Small intestine (tissue), 7 donors: ENCODE measurements around the gene STK33. TPM values are rescaled to one million over a fixed set of nuclear protein-coding genes. Genes with fewer than 3 reads are reported as not detected.

Experiments used
- DNase-seq, 2 donors: peaks; one replicate each; pipeline versions ENCODE4 v3.0.0 to v3.0.0-alpha.2; 2013
- FAIRE-seq: peaks from 2 replicates; lab custom pipeline; 2012; peaks lifted over from hg19 to GRCh38; lab: Jason Lieb, UNC
- H3K27ac ChIP-seq, 3 donors: one replicate each; pipeline ENCODE4 v1.5.1; 2013; ENCODE audit warnings: low read length in 2 of 3, mild to moderate bottlenecking in 2 of 3, control low read depth in 1 of 3, inconsistent platforms in 1 of 3, low read depth in 1 of 3, moderate library complexity in 1 of 3
- H3K27me3 ChIP-seq, 3 donors: one replicate each; pipeline ENCODE4 v1.6.1; 2013; ENCODE audit warnings: low read length in 3 of 3, inconsistent platforms in 1 of 3; ENCODE audit not compliant: control insufficient read depth in 3 of 3, insufficient read depth in 3 of 3
- H3K36me3 ChIP-seq, 3 donors: one replicate each; pipeline ENCODE4 v1.6.1; 2013; ENCODE audit warnings: low read length in 3 of 3, inconsistent platforms in 1 of 3, low read depth in 1 of 3, mild to moderate bottlenecking in 1 of 3, moderate library complexity in 1 of 3; ENCODE audit not compliant: control insufficient read depth in 3 of 3, insufficient read depth in 2 of 3
- H3K4me1 ChIP-seq, 3 donors: one replicate each; pipeline ENCODE4 v1.6.1; 2013; ENCODE audit warnings: low read length in 2 of 3, inconsistent platforms in 1 of 3, low read depth in 1 of 3, mild to moderate bottlenecking in 1 of 3, moderate library complexity in 1 of 3; ENCODE audit not compliant: control insufficient read depth in 3 of 3, insufficient read depth in 2 of 3
- H3K4me3 ChIP-seq, 3 donors: one replicate each; pipeline ENCODE4 v1.5.1; 2013; ENCODE audit warnings: low read length in 3 of 3, control low read depth in 1 of 3, inconsistent platforms in 1 of 3, low read depth in 1 of 3, mild to moderate bottlenecking in 1 of 3, moderate library complexity in 1 of 3
- H3K9me3 ChIP-seq, 2 donors: one replicate each; pipeline ENCODE4 v1.6.1; 2013; ENCODE audit warnings: low read depth in 1 of 2, low read length in 1 of 2; ENCODE audit not compliant: control insufficient read depth in 2 of 2, insufficient read depth in 1 of 2
- WGBS, 3 donors: extraction: QIAGEN DNeasy Blood & Tissue Kit; methylation state at CpG; one replicate each; pipeline ENCODE4 v1.1.7; 2013; 5-methylcytosine and 5-hydroxymethylcytosine counted together
- polyA plus RNA-seq, 4 donors: library from polyadenylated mRNA; stranded (reverse) in 3 of 4; unstranded in 1 of 4; fragments of 200-250 nt in 3 of 4; fragments of 120-200 nt in 1 of 4; gene quantifications; one replicate each; pipeline versions ENCODE4 v1.2.1 to v1.2.3, GENCODE V29; 2013
- donor health status: healthy with polysubstance abuse.
- donor health status: control.
- donor health status: control.
- donor health status: Bipolar disorder and iron deficiency.
- donor health status: healthy.

The STK33 gene
- polyA plus RNA-seq, 4 donors: 0.89 to 5.3 (median 2.5) TPM

DNA sequence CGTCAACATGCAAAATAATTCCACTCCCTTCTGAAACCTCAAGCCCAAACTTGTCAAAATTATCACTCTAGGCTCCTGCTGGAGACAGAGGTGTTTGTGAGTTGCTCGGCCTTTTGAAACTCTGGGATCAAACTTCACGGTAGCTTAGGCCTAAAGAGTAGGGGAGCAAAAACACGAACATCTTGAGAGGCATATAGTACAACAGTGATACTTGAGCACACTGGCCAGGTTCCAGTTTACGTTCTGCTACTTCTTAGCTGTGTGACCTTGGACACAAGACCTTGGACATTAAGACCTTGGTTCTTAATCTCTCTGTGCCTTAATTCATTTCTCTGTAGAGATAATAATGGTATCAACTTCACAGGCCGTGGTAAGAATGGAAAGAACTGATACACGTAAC is 206.9 kb downstream of the STK33 start:
- WGBS, 3 donors: 85 to 89% (median 88%) methylated on average over 7 of the region's 7 CpGs
- Histone ChIP-seq H3K4me3 (no peak overlapping the region), H3K4me1 (no peaks in the 10 kb centered on the region), H3K9me3 (no peaks in the 10 kb centered on the region), H3K27ac (no peak overlapping the region), H3K27me3 (no peaks in the 10 kb centered on the region), H3K36me3 (no peaks in the 10 kb centered on the region)
- FAIRE-seq (no peak), DNase-seq (no peak)

DNA sequence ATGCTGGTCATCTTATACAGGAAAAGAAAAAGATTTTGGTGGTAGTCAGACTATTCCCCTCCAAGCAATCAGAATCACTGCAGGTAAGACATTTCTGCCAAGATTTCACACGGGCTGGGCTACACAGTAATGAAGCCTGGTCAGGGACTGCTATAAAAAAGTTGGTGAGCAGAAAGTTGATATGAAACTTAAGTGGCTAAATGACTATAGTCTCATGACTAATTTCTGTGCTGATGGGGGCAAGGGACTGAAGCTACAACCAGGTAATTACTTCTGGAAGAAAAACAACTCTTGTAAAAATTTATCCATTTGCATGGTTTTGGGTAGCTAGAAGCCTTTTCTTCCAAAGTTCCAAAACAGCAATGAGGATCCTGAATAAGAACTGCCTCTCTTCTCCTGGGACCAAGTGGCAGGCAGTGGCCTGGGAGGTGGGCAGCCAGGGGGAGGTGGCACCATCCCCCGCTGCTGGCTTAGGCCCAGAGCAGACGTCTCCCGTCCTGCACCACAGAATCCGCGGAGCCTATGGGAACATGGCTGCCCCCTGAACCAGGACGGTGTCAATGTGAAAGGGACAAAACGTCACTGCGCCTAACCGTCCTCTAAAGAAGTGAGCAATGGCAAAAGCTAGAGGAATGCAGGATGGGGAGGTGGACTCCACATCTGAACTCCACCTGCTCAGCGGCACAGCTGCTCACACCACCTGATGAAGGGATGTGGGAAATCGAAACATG is 207.7 kb downstream of the STK33 start:
- FAIRE-seq: no peak
- WGBS, 3 donors: 88 to 91% (median 90%) methylated on average over 12 of the region's 12 CpGs
- H3K27ac ChIP-seq: no peak overlapping the region

DNA sequence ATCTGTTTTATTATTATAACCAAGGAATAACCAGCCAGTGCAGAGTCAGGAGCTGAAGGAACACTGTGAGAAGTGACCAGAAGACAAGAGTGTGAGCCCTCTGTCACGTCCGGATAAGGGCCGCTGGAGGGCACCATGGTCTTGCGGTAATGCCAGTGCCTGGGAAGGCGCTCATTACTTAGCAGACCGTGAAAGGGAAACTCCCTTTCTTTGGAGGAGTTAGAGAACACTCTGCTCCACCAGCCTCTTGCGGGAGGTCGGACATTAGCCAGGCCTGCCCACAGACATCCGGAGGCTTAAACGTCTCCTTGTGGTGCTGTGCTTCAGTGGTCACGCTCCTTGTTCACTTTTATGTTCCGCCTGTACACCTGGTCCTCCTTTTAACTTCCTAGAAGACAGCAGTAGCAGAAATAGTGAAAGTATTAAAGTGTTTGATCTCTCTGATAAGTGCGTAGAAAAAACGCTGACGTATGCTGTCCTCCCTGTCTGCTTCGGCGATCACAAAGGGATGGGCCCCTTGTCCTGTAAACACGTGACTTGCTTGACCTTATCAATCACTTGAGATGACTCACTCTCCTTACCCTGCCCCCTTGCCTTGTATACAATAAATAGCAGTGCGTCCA is 209.7 kb downstream of the STK33 start:
- no peak for FAIRE-seq
- no peaks in the 10 kb centered on the region for H3K9me3 ChIP-seq
- no peaks in the 10 kb centered on the region for H3K4me1 ChIP-seq
- peak; percentile 30 to 64 for DNase-seq
- 26 to 54% (median 34%) methylated on average over 19 of the region's 19 CpGs for WGBS, 3 donors
- H3K27ac ChIP-seq: no peak overlapping the region
- H3K36me3 ChIP-seq: no peaks in the 10 kb centered on the region
- H3K4me3 ChIP-seq: peak overlapping the region in 1 of 3 donors; percentile 16
- H3K27me3 ChIP-seq: no peaks in the 10 kb centered on the region

More for the DNA sequence above, 207.7 kb downstream of the STK33 start:
- H3K4me1 ChIP-seq: no peaks in the 10 kb centered on the region
- no peaks in the 10 kb centered on the region for H3K36me3 ChIP-seq
- H3K4me3 ChIP-seq: no peak overlapping the region
- H3K27me3 ChIP-seq: no peaks in the 10 kb centered on the region
- H3K9me3 ChIP-seq: no peaks in the 10 kb centered on the region
- no peak for DNase-seq

DNA sequence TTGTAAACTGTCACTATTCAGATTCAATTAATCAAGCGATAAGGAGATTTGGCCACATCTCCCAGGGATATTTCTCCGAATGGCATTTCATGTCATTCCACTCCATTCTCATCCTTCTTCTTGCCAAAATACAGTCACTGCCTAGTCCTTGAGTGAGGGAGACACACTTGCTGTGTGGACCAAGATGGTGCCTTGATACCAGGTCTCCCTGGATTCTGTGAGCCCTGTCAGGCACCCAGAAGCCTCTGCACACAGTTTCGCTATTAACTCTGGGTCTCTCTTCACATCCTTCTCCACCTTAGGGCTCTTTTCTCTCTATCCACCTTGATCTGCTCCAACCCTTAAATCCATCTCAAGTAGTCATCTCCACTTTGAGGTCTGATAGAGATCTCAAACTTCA is 210.4 kb downstream of the STK33 start:
- Histone ChIP-seq H3K9me3 (no peaks in the 10 kb centered on the region), H3K4me1 (no peaks in the 10 kb centered on the region), H3K27ac (no peak overlapping the region), H3K27me3 (no peaks in the 10 kb centered on the region), H3K4me3 (no peak overlapping the region), H3K36me3 (no peaks in the 10 kb centered on the region)
- WGBS, 3 donors: 94 to 97% (median 95%) methylated on average over 3 of the region's 3 CpGs
- FAIRE-seq: no peak
- DNase-seq: no peak

DNA sequence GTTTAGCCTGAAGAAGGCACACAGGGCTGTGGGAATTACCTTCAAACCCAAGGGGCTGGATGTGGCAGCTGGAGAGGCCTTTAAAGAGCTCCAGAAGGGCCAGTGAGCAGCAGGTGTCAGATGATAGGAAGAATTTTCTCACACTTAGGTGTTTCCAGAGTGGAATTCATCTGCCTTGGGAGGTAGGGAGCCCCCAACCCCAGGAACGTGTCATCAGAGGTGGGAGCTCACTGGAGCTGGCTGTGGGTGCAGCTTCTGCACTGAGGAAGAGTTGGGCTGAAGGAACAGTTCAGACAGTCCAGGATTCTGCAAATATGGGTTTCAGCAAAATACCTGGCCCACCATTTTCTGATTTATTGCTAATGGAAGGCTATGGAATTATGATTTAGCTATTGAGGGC is 210.8 kb downstream of the STK33 start:
- Histone ChIP-seq H3K9me3 (no peaks in the 10 kb centered on the region), H3K36me3 (no peaks in the 10 kb centered on the region), H3K4me1 (no peaks in the 10 kb centered on the region), H3K27ac (no peak overlapping the region), H3K4me3 (no peak overlapping the region), H3K27me3 (no peaks in the 10 kb centered on the region)
- no peak for DNase-seq
- WGBS, 3 donors: 70 to 81% (median 75%) methylated on average over 1 of the region's 1 CpG
- no peak for FAIRE-seq

DNA sequence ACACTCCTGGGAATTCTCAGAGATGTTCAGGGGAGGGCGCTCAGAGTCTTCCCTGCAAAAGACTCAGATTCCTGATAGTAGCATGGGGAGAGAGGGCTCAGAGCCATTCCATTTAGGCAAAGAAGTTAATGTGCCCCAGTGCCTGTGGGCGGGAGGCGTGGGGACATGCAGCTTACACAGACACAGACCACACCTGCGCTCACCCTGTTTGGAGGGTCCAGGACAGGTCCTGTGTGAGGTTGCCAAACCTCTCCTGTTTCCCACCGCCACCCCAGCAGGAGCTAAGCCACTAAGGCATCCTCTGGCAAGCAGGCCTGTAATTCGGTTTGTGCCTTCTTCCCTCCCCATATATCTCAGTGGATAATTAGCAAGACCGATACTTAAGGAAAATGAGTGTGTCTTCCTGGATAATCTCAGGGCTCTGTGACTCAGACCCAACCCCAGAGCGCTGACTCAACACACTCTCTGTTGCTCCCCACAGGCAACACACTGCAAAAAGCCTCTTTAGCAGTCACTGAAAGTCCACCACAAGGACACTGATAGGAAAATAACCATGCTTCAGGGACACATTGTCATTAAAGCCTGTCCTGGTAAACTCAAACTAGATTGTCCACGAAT is 211.5 kb downstream of the STK33 start:
- WGBS, 3 donors: 84 to 94% (median 87%) methylated on average over 9 of the region's 9 CpGs
- DNase-seq (no peak), FAIRE-seq (no peak)
- H3K27ac ChIP-seq: no peak overlapping the region
- no peak overlapping the region for H3K4me3 ChIP-seq
- no peaks in the 10 kb centered on the region for H3K27me3 ChIP-seq
- no peaks in the 10 kb centered on the region for H3K36me3 ChIP-seq
- H3K4me1 ChIP-seq: no peaks in the 10 kb centered on the region
- H3K9me3 ChIP-seq: no peaks in the 10 kb centered on the region

DNA sequence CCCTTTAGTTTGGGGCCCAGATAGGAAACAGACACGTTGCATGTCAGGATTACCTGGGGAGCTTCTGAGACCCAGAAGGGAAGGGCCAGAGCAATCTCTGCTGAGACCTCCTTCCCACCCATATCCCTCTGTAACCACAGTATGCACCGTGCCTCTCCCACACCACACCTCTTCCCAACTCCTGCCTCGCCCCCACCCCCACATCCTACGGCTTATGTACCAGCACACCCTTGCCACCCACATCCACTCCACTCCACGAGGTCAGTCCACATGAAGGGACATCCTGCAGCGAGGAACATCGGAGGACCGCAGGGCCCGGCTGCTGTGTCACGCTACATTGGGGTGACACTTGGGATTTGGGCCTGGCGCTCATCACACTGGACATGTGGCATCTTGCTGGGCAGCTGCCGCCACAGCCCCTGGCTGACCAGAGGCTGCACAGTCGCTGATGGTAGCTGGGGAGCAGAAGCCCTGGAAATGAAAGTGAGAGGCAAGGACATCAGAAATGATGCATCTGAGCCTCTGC is 212.1 kb downstream of the STK33 start:
- Histone ChIP-seq H3K27me3 (no peaks in the 10 kb centered on the region), H3K9me3 (no peaks in the 10 kb centered on the region), H3K27ac (no peak overlapping the region), H3K4me3 (no peak overlapping the region), H3K4me1 (no peaks in the 10 kb centered on the region), H3K36me3 (no peaks in the 10 kb centered on the region)
- DNase-seq: no peak
- FAIRE-seq: no peak
- WGBS, 3 donors: 82 to 88% (median 83%) methylated on average over 13 of the region's 13 CpGs

DNA sequence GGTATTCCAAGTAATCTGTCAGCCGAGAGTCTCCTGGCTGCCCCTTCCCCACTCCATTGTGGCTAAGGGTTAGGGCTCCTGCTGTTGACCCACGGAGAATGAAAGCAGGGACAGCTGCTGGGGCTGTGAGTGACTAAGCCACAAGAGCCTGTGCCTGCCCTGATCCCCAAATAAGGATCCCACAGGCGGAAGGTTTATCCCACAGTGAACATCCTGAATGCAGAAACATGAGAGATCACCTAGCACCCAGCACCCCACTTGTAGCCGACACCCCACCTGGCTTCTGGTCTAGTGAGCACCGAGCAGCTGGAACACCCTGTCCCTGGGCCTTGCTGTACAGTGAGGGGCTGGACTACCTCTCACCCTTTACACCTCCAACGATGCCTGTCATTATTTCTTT is 212.7 kb downstream of the STK33 start:
- H3K9me3 ChIP-seq: no peaks in the 10 kb centered on the region
- 83 to 88% (median 88%) methylated on average over 6 of the region's 6 CpGs for WGBS, 3 donors
- no peak for FAIRE-seq

More for the DNA sequence above, 212.7 kb downstream of the STK33 start:
- Histone ChIP-seq H3K27ac (no peak overlapping the region), H3K4me3 (no peak overlapping the region), H3K36me3 (no peaks in the 10 kb centered on the region), H3K27me3 (no peaks in the 10 kb centered on the region), H3K4me1 (no peaks in the 10 kb centered on the region)
- no peak for DNase-seq
